RWPE2 (cell line): ENCODE measurements around the gene EMC8.

ENCODE experiments used
- ATAC-seq: fragments of 200-7000 bp; cut with Tn5 transposase; 3 replicates; pipeline ENCODE4 v1.9.1; 2021; ENCODE audit warnings: low read depth
- DNase-seq: peaks from one replicate; pipeline ENCODE4 v3.0.0-alpha.2; 2020; ENCODE audit warnings: low spot score
- H3K27ac ChIP-seq: fragments of 450-650 bp; 2 replicates; pipeline ENCODE4 v1.5.1; 2017; ENCODE audit warnings: mild to moderate bottlenecking; ENCODE audit not compliant: poor library complexity, severe bottlenecking
- H3K27me3 ChIP-seq: fragments of 250-450 bp; sonication (Bioruptor Pico); 2 replicates; pipeline ENCODE4 v1.5.1; 2021; ENCODE audit warnings: mild to moderate bottlenecking, moderate library complexity; ENCODE audit not compliant: insufficient read depth, poor library complexity, severe bottlenecking
- H3K36me3 ChIP-seq: fragments of 250-450 bp; sonication (Bioruptor Pico); 2 replicates; pipeline ENCODE4 v1.5.1; 2020; ENCODE audit warnings: low read depth, mild to moderate bottlenecking, moderate library complexity
- H3K4me1 ChIP-seq: fragments of 250-450 bp; sonication (Bioruptor Pico); 2 replicates; pipeline ENCODE4 v1.5.1; 2021; ENCODE audit warnings: mild to moderate bottlenecking, moderate library complexity; ENCODE audit not compliant: insufficient read depth, poor library complexity, severe bottlenecking
- H3K4me3 ChIP-seq: fragments of 250-450 bp; sonication (Bioruptor Pico); 2 replicates; pipeline ENCODE4 v1.5.1; 2021; ENCODE audit warnings: mild to moderate bottlenecking, moderate library complexity; ENCODE audit not compliant: severe bottlenecking
- H3K9me3 ChIP-seq: fragments of 250-450 bp; sonication (Bioruptor Pico); 2 replicates; pipeline ENCODE4 v1.5.1; 2021; ENCODE audit warnings: mild to moderate bottlenecking, moderate library complexity; ENCODE audit not compliant: severe bottlenecking
- TF ChIP-seq, protein P1 (sequence below): fragments of 450-650 bp; IDR thresholded peaks from one replicate; pipeline ENCODE4 v1.5.1; 2017; ENCODE audit warnings: mild to moderate bottlenecking, moderate library complexity; ENCODE audit not compliant: poor library complexity, severe bottlenecking

The EMC8 gene

DNA sequence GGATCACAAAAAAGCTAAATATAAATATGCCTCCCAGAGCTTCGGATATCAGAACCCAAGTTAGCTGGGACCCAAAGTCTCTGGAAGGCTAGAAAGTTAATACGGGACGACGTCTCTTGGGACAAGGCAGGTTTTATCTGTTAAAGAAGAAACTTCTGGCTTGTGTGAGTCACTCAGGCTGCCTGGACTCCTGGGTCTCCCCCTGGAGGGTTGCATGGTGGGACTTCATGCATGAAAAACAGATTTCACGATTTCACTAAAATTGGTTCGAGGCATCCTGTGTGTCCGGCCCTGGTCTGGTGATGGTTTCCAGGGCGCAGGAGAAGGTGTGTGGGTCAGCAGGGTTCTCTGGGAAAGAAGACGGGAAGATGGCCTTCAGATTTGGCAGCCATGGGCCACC lies 47.1 kb upstream of the EMC8 start:
- TF ChIP-seq, protein P1, sequence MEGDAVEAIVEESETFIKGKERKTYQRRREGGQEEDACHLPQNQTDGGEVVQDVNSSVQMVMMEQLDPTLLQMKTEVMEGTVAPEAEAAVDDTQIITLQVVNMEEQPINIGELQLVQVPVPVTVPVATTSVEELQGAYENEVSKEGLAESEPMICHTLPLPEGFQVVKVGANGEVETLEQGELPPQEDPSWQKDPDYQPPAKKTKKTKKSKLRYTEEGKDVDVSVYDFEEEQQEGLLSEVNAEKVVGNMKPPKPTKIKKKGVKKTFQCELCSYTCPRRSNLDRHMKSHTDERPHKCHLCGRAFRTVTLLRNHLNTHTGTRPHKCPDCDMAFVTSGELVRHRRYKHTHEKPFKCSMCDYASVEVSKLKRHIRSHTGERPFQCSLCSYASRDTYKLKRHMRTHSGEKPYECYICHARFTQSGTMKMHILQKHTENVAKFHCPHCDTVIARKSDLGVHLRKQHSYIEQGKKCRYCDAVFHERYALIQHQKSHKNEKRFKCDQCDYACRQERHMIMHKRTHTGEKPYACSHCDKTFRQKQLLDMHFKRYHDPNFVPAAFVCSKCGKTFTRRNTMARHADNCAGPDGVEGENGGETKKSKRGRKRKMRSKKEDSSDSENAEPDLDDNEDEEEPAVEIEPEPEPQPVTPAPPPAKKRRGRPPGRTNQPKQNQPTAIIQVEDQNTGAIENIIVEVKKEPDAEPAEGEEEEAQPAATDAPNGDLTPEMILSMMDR = no peak
- DNase-seq (no peak), ATAC-seq (no peak)
- no peak overlapping the region for H3K4me3 ChIP-seq
- H3K36me3 ChIP-seq = no peaks in the 10 kb centered on the region
- H3K27ac ChIP-seq = no peak overlapping the region
- H3K9me3 ChIP-seq = no peaks in the 10 kb centered on the region
- H3K27me3 ChIP-seq = peaks cover 66% of the 10 kb centered on the region
- no peaks in the 10 kb centered on the region for H3K4me1 ChIP-seq

- H3K4me1 ChIP-seq = no peaks in the 10 kb centered on the region
- DNase-seq (no peak), ATAC-seq (no peak)
- H3K27ac ChIP-seq = no peak overlapping the region
- peaks cover 55% of the 10 kb centered on the region for H3K27me3 ChIP-seq
- TF ChIP-seq, protein P1 = no peak
- H3K36me3 ChIP-seq = no peaks in the 10 kb centered on the region
- no peak overlapping the region for H3K4me3 ChIP-seq
- H3K9me3 ChIP-seq = no peaks in the 10 kb centered on the region
Observed at GRCh38 chr16:85845266-85845665, 45.9 kb upstream of the EMC8 start.

- Histone ChIP-seq H3K4me3 (no peak overlapping the region), H3K27ac (no peak overlapping the region), H3K27me3 (peaks cover 52% of the 10 kb centered on the region), H3K36me3 (no peaks in the 10 kb centered on the region), H3K4me1 (no peaks in the 10 kb centered on the region), H3K9me3 (no peaks in the 10 kb centered on the region)
- ATAC-seq = no peak
- TF ChIP-seq, protein P1 = no peak
- no peak for DNase-seq
Observed at GRCh38 chr16:85844786-85845185, 45.4 kb upstream of the EMC8 start.

GRCh38 chr16:85844169-85844481 lies 44.8 kb upstream of the EMC8 start:
- TF ChIP-seq, protein P1 = no peak
- no peaks in the 10 kb centered on the region for H3K4me1 ChIP-seq
- no peak for ATAC-seq

DNA sequence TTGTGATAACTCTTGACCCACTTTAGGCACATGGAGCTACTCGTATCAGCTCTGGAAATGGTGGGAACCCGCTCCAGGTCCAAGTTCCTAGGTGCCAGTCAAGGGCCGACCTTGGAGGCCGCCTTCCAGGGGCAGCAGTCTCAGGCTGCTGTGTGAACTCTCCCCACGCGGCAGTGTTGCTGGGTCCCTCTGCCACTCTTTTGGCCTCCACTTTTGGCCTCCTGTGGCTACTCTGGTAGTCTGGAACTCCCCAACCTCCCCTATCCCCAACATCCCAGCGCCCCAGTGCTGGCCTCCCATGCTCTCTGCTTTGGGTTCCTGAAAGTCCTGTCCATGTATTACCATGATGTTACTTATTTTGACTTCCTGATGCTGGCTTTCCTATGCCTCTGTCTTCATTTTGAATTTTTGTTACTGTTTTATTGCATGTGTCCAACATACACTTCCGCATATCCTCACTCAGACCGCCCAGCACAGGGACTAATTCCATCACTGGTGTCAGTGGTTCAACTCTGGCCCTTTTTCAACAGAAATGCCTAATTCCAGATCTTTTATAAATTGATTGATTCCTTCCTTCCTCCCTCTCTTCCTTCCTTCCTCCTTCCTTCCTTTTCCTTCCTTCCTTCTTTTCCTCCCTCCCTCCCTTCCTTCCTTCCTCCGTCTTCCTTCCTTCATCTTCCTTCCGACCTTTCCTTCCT lies 44.3 kb upstream of the EMC8 start:
- no peak overlapping the region for H3K27ac ChIP-seq
- no peak for DNase-seq
- H3K27me3 ChIP-seq = peaks cover 41% of the 10 kb centered on the region
- TF ChIP-seq, protein P1 = no peak
- no peak for ATAC-seq
- no peaks in the 10 kb centered on the region for H3K4me1 ChIP-seq
- no peak overlapping the region for H3K4me3 ChIP-seq
- H3K36me3 ChIP-seq = no peaks in the 10 kb centered on the region
- no peaks in the 10 kb centered on the region for H3K9me3 ChIP-seq

More at GRCh38 chr16:85844169-85844481, 44.8 kb upstream of the EMC8 start:
- no peak overlapping the region for H3K4me3 ChIP-seq
- no peak for DNase-seq
- peaks cover 46% of the 10 kb centered on the region for H3K27me3 ChIP-seq
- no peaks in the 10 kb centered on the region for H3K36me3 ChIP-seq
- H3K27ac ChIP-seq = no peak overlapping the region
- no peaks in the 10 kb centered on the region for H3K9me3 ChIP-seq
